Left lung (tissue), 10 donors: Measurements from ENCODE around the gene YLPM1. TPM values are rescaled to one million over a fixed set of nuclear protein-coding genes. Genes with fewer than 3 reads are reported as not detected.

Experiments
- ATAC-seq: fragments of 200-7000 bp; cut with Tn5 transposase; one replicate; pipeline ENCODE4 v1.9.1; 2020; ENCODE audit warnings: moderate library complexity
- DNase-seq, 4 donors: peaks; one replicate each; pipeline ENCODE4 v3.0.0-alpha.2; 2013 to 2020
- H3K27ac ChIP-seq, 2 donors: fragments of 200-600 bp; sonication (generic) in 1 of 2; one replicate each; pipeline versions ENCODE4 v1.5.0 to v1.8.0; 2020 to 2021
- H3K27me3 ChIP-seq, 2 donors: fragments of 200-600 bp; sonication (generic) in 1 of 2; one replicate each; pipeline versions ENCODE4 v1.5.0 to v1.8.0; 2020 to 2021
- H3K36me3 ChIP-seq, 2 donors: fragments of 200-600 bp; sonication (generic) in 1 of 2; one replicate each; pipeline versions ENCODE4 v1.5.0 to v1.8.0; 2020 to 2021
- H3K4me1 ChIP-seq, 2 donors: fragments of 200-600 bp; one replicate each; pipeline ENCODE4 v1.8.0; 2021
- H3K4me3 ChIP-seq, 2 donors: fragments of 200-600 bp; sonication (generic) in 1 of 2; one replicate each; pipeline versions ENCODE4 v1.5.0 to v1.8.0; 2020 to 2021; ENCODE audit warnings: mild to moderate bottlenecking in 1 of 2
- H3K9me3 ChIP-seq, 2 donors: fragments of 200-600 bp; sonication (generic) in 1 of 2; one replicate each; pipeline versions ENCODE4 v1.5.0 to v1.8.0; 2020 to 2021
- CTCF ChIP-seq, 2 donors: fragments of 200-600 bp; sonication (generic) in 1 of 2; IDR thresholded peaks; one replicate each; pipeline versions ENCODE4 v1.5.0 to v1.8.0; 2021; ENCODE audit warnings: antibody characterized with exemption in 2 of 2
- intact Hi-C, 2 donors: fragments of 100-400 bp; cut with DNase I; formaldehyde crosslinking; loops; one replicate each; pipeline versions ENCODE4 v1.11.2 to v1.14.2; 2022
- polyA plus RNA-seq, 6 donors: library from polyadenylated mRNA; unstranded; fragments of 120-200 nt; gene quantifications; one replicate each; pipeline ENCODE4 v1.2.1, GENCODE V29; 2013; ENCODE audit not compliant: insufficient read length in 6 of 6
- total RNA-seq, 2 donors: library from RNA; stranded (reverse); fragmentation: NEBNext Ultra II Directional; extraction: Animal tissue kit (Norgen Biotek cat#: 25700); gene quantifications; one replicate each; pipeline ENCODE4 v1.2.1, GENCODE V29; 2021
- donor health status: DM: no; HTN: yes; CAD: no.
- donor health status: DM: no; HTN: no; CAD: no.

Gene YLPM1
- total and polyA plus RNA-seq, 8 donors = 49.5 to 117 (median 107) TPM

DNA sequence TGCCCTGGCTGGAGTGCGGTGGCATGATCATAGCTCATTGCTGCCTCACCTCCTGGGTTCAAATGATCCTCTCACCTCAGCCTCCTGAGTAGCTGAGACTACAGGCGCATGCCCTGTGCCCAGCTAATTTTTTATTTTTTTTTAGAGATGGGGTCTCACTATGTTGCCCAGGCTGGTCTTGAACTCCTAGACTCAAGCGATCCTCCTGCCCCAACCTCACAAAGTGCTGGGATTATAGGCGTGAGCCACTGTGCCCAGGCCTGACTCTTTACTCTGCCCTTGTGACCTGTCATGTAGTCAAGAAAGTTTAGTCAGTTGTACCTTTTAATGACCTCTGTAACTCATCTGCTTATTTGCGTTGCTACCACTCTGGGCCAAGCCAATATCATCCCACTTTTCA lies 57.2 kb downstream of the YLPM1 start:
- no peaks in the 10 kb centered on the region for H3K27me3 ChIP-seq
- H3K9me3 ChIP-seq = no peaks in the 10 kb centered on the region
- no peak for TF ChIP-seq CTCF (IDR thresholded peaks at IDR 0.05)
- H3K4me1 ChIP-seq = no peaks in the 10 kb centered on the region
- H3K4me3 ChIP-seq = no peak overlapping the region
- intact Hi-C loops = no loop called here
- ATAC-seq (no peak), DNase-seq (no peak)
- peaks cover 0 to 73% of the 10 kb centered on the region in 2 donors for H3K36me3 ChIP-seq
- H3K27ac ChIP-seq = no peak overlapping the region

DNA sequence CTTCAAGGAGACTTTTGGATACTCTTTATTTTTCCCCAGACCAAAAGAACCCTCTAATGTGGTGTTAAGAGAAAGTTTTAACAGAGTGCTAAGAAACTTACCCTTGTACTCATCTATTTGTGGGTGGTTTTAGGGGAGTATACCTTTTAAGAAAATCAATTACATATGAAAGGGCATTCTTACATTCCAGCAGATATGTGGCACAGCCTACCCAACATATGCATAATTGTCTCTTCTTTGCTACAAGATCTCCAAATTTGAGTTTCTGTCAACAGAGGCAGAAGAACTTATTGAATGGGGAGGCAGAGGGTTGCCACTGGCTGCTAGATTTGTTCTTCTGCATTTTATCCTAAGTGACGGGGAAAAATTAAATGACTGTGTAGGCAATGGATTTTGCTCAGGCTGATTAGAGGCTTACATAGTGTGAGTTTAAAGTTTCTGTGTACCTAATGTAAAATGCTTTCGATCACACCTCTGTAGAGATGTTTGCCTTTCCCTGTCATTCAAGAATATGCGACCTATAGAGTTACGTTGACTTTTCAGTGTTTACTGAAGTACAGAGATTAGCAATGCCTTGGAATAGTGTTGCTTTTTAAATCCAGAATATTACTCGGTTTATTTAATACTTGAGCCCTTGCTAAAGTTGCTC lies 58.3 kb downstream of the YLPM1 start:
- DNase-seq (no peak), ATAC-seq (no peak)
- no peaks in the 10 kb centered on the region for H3K9me3 ChIP-seq
- no peak for TF ChIP-seq CTCF (IDR thresholded peaks at IDR 0.05)
- no peak overlapping the region for H3K4me3 ChIP-seq
- H3K27ac ChIP-seq = no peak overlapping the region
- intact Hi-C loops = no loop called here
- H3K4me1 ChIP-seq = no peaks in the 10 kb centered on the region
- no peaks in the 10 kb centered on the region for H3K27me3 ChIP-seq
- H3K36me3 ChIP-seq = peaks cover 0 to 63% of the 10 kb centered on the region in 2 donors

DNA sequence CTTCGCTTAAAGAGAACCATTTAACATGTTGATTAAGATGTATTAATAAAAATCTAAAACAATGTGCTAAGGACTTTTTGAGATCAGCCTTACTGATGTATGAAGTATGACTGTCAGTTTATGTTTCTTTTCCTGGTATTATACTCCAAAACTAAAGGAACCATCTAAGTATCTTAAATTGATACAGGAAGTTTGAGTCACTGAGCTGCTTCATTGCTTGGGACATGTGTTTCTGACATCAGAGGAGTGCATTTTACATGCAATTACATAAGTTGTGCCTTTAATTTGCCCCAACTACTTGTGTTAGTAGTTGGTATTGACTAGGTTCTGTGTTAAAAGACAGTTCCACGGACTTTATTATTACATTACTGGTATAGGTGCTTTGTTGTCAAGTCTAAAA lies 61.9 kb downstream of the YLPM1 start:
- Histone ChIP-seq H3K36me3 (peaks cover 0 to 35% of the 10 kb centered on the region in 2 donors), H3K27ac (peak overlapping the region in 1 of 2 donors; percentile 3), H3K27me3 (no peaks in the 10 kb centered on the region), H3K4me1 (no peaks in the 10 kb centered on the region), H3K9me3 (no peaks in the 10 kb centered on the region), H3K4me3 (no peak overlapping the region)
- TF ChIP-seq CTCF (IDR thresholded peaks at IDR 0.05) = no peak
- DNase-seq (no peak), ATAC-seq (no peak)
- intact Hi-C loops = no loop called here

DNA sequence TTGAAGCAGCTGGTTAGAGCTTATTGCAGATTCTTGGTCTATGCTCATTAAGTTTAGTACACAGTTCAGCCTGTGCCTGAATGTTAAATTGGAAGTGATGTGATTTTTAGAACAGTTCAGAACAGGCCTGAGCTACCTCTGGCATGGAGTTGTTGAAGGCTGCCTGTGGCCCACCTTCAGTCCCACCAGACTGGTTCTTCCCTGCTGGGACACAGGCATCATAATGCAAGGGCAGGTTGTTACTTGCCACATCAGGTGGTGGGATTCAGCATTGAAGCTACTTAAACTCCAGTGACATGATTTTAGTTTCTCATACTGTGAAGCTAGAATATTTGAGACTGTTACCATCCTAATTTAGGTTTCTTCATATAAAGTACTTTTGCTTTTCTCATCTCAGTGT lies 63.5 kb downstream of the YLPM1 start:
- Histone ChIP-seq H3K27me3 (no peaks in the 10 kb centered on the region), H3K4me3 (no peak overlapping the region), H3K36me3 (peaks cover 0 to 32% of the 10 kb centered on the region in 2 donors), H3K9me3 (no peaks in the 10 kb centered on the region), H3K27ac (no peak overlapping the region), H3K4me1 (no peaks in the 10 kb centered on the region)
- TF ChIP-seq CTCF (IDR thresholded peaks at IDR 0.05) = no peak
- intact Hi-C loops = no loop called here
- DNase-seq = no peak
- ATAC-seq = no peak

DNA sequence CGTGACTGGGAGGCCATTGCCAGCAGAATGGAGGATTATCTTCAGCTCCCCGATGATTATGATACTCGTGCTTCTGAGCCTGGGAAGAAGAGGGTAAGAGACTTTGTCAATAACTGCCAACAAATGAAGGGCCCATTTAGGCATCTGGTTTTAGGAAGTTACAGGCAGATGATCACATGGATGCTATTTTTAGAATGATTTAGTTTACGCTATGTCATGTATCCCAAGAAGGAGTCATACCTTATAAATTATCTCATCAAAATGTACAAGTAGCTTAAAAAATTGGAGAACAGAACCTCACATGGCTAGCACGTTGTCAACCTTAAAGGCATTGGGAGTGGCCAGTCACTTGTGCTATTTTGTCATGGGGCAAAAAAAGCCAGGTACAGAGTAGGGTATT lies 66.1 kb downstream of the YLPM1 start:
- Histone ChIP-seq H3K4me1 (no peaks in the 10 kb centered on the region), H3K27ac (no peak overlapping the region), H3K36me3 (peaks cover 0 to 27% of the 10 kb centered on the region in 2 donors), H3K4me3 (no peak overlapping the region), H3K9me3 (no peaks in the 10 kb centered on the region), H3K27me3 (no peaks in the 10 kb centered on the region)
- no peak for TF ChIP-seq CTCF (IDR thresholded peaks at IDR 0.05)
- intact Hi-C loops = no loop called here
- no peak for DNase-seq
- no peak for ATAC-seq
